LNCAP (cell line): Measurements from ENCODE around the gene FAM136A.

ENCODE experiments used
- TF ChIP-seq, protein P1 (sequence below): fragments of 450-650 bp; IDR thresholded peaks from 2 replicates; pipeline ENCODE4 v1.5.1; 2017; ENCODE audit warnings: mild to moderate bottlenecking

FAM136A gene

GRCh38 chr2:70247364-70248180 lies 54.3 kb downstream of the FAM136A start:
- TF ChIP-seq, protein P1, sequence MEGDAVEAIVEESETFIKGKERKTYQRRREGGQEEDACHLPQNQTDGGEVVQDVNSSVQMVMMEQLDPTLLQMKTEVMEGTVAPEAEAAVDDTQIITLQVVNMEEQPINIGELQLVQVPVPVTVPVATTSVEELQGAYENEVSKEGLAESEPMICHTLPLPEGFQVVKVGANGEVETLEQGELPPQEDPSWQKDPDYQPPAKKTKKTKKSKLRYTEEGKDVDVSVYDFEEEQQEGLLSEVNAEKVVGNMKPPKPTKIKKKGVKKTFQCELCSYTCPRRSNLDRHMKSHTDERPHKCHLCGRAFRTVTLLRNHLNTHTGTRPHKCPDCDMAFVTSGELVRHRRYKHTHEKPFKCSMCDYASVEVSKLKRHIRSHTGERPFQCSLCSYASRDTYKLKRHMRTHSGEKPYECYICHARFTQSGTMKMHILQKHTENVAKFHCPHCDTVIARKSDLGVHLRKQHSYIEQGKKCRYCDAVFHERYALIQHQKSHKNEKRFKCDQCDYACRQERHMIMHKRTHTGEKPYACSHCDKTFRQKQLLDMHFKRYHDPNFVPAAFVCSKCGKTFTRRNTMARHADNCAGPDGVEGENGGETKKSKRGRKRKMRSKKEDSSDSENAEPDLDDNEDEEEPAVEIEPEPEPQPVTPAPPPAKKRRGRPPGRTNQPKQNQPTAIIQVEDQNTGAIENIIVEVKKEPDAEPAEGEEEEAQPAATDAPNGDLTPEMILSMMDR = no peak
